HepG2 (cell line): ENCODE results near the gene SHQ1. TPM values are rescaled to one million over a fixed set of nuclear protein-coding genes. Genes with fewer than 3 reads are reported as not detected.
A peak's percentile ranks its signal among the peaks of the same experiment; 100 is the strongest.

Experiments used
- AHR ChIP-seq: IDR thresholded peaks from 2 replicates; pipeline ENCODE4 v1.6.1; 2018; ENCODE audit warnings: missing genetic modification reagents, missing compliant biosample characterization
- ETV6 ChIP-seq: sonication (generic); formaldehyde crosslinking; conservative IDR thresholded peaks from 2 replicates; pipeline ENCODE4 v1.4.0; 2020; ENCODE audit warnings: missing genetic modification reagents
- HDAC2 ChIP-seq: sonication (generic); formaldehyde crosslinking; IDR thresholded peaks from 2 replicates; pipeline ENCODE4 v1.4.0; 2020; ENCODE audit warnings: missing genetic modification reagents
- HNRNPUL1 ChIP-seq: fragments of 200-400 bp; formaldehyde crosslinking; IDR thresholded peaks from 2 replicates; pipeline ENCODE4 v1.6.1; 2017; ENCODE audit warnings: low read depth, mild to moderate bottlenecking, low read length, moderate library complexity
- KDM5B ChIP-seq: sonication (generic); formaldehyde crosslinking; IDR thresholded peaks from 2 replicates; pipeline ENCODE4 v1.4.0; 2020; ENCODE audit warnings: missing genetic modification reagents, mild to moderate bottlenecking, borderline replicate concordance
- MEIS2 ChIP-seq: sonication (generic); formaldehyde crosslinking; IDR thresholded peaks from 2 replicates; pipeline ENCODE4 v1.9.0; 2021; ENCODE audit warnings: mild to moderate bottlenecking, missing genetic modification reagents
- NFIB ChIP-seq: sonication (generic); formaldehyde crosslinking; IDR thresholded peaks from 2 replicates; pipeline ENCODE4 v1.9.0; 2021; ENCODE audit warnings: missing genetic modification reagents, mild to moderate bottlenecking, borderline replicate concordance
- PPARG ChIP-seq: conservative IDR thresholded peaks from 2 replicates; pipeline ENCODE4 v1.6.1; 2016; ENCODE audit warnings: missing biosample characterization, missing genetic modification reagents
- SETDB1 ChIP-seq: sonication (generic); formaldehyde crosslinking; IDR thresholded peaks from 2 replicates; pipeline ENCODE4 v1.5.1; 2020; ENCODE audit warnings: missing genetic modification reagents, mild to moderate bottlenecking, borderline replicate concordance
- SMARCE1 ChIP-seq: fragments of 450-650 bp; IDR thresholded peaks from 2 replicates; pipeline ENCODE4 v1.6.1; 2017; ENCODE audit warnings: borderline replicate concordance
- ZNF142 ChIP-seq: sonication (generic); formaldehyde crosslinking; IDR thresholded peaks from 2 replicates; pipeline ENCODE4 v1.4.0; 2020; ENCODE audit warnings: missing genetic modification reagents
- ZNF337 ChIP-seq: sonication (generic); formaldehyde crosslinking; IDR thresholded peaks from 2 replicates; pipeline ENCODE4 v1.5.1; 2020; ENCODE audit warnings: missing genetic modification reagents, low read depth, mild to moderate bottlenecking, borderline replicate concordance
- ZNF441 ChIP-seq: sonication (generic); formaldehyde crosslinking; IDR thresholded peaks from 2 replicates; pipeline ENCODE4 v1.7.0; 2021; ENCODE audit warnings: missing genetic modification reagents, borderline replicate concordance
- ZNF513 ChIP-seq: sonication (generic); formaldehyde crosslinking; conservative IDR thresholded peaks from 2 replicates; pipeline ENCODE4 v1.5.0; 2020; ENCODE audit warnings: missing genetic modification reagents
- ZNF552 ChIP-seq: sonication (generic); formaldehyde crosslinking; IDR thresholded peaks from 2 replicates; pipeline ENCODE4 v1.9.0; 2022; ENCODE audit warnings: missing genetic modification reagents, mild to moderate bottlenecking, borderline replicate concordance
- ZNF576 ChIP-seq: sonication (generic); formaldehyde crosslinking; IDR thresholded peaks from 2 replicates; pipeline ENCODE4 v1.4.0; 2020; ENCODE audit warnings: mild to moderate bottlenecking, missing genetic modification reagents
- ZNF841 ChIP-seq: sonication (generic); formaldehyde crosslinking; IDR thresholded peaks from 2 replicates; pipeline ENCODE4 v1.8.1; 2023; ENCODE audit warnings: missing genetic modification reagents, borderline replicate concordance
- ZSCAN5A ChIP-seq: sonication (generic); formaldehyde crosslinking; IDR thresholded peaks from 2 replicates; pipeline ENCODE4 v1.8.0; 2022; ENCODE audit warnings: mild to moderate bottlenecking, missing genetic modification reagents, borderline replicate concordance
- polyA plus RNA-seq, 8 experiments: library from polyadenylated mRNA; depleted of rRNA in 3 of 8; stranded (reverse) in 7 of 8; unstranded in 1 of 8; fragments of >200 nt; fragmentation: Illumina TruSeq in 4 of 8; extraction: Trizol in 4 of 8; gene quantifications; 2 replicates each; pipeline versions ENCODE4 v1.2.1 to v1.2.3, GENCODE V29; 2011 to 2016; ENCODE audit warnings: low read depth in 4 of 8, missing spikeins in 1 of 8, mixed read lengths in 1 of 8; ENCODE audit not compliant: insufficient read depth in 1 of 8
- total RNA-seq, 5 experiments: library from RNA; depleted of rRNA; stranded (reverse); fragments of >200 nt; fragmentation: Illumina TruSeq; extraction: Trizol; gene quantifications; 2 replicates each; pipeline ENCODE4 v1.2.3, GENCODE V29; 2016; ENCODE audit warnings: low read depth in 1 of 5
- TF ChIP-seq, protein P1 (sequence below): sonication (generic); formaldehyde crosslinking; IDR thresholded peaks from 2 replicates; pipeline ENCODE4 v1.4.0; 2020; ENCODE audit warnings: mild to moderate bottlenecking, missing genetic modification reagents

The SHQ1 gene
- total and polyA plus RNA-seq, 2 of the 13 experiments (the other 11 are each of a cell fraction or from before 2014, with no cell fraction given), result 5.5 to 20.3 TPM

DNA sequence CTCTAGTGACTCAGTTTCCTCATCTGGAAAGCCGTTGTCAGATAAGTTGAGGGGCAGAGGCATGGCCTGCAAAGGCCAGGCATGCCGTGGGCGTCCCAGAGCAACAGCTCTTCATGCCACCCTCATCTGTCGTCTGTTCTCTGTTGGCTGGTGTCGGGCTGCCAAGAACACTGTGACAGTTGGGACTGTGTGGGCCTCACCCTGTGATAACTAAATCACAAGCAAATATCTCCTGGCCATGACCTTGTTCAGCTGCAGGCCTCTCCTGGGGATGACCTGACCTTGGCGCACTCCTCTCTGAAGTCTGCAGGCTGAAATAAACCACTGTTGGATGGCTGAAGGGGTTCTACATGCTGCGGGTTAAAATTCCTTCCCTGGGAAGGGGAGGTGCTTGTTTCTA, 145.9 kb downstream of the SHQ1 start (continued):
- no peak for TF ChIP-seq SETDB1 (CRISPR knock-in tag)
- no peak for TF ChIP-seq ZNF841 (CRISPR knock-in tag)
- no peak for TF ChIP-seq SMARCE1
- TF ChIP-seq ZNF337 (CRISPR knock-in tag), result no peak
- no peak for TF ChIP-seq ZSCAN5A
- TF ChIP-seq ZNF142 (CRISPR knock-in tag), result no peak
- no peak for TF ChIP-seq ZNF552 (CRISPR knock-in tag)
- TF ChIP-seq ZNF513 (CRISPR knock-in tag), result no peak
- no peak for TF ChIP-seq KDM5B (CRISPR knock-in tag)
- TF ChIP-seq ZNF441 (CRISPR knock-in tag), result no peak
- TF ChIP-seq, protein P1, sequence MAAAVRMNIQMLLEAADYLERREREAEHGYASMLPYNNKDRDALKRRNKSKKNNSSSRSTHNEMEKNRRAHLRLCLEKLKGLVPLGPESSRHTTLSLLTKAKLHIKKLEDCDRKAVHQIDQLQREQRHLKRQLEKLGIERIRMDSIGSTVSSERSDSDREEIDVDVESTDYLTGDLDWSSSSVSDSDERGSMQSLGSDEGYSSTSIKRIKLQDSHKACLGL, result no peak
- no peak for TF ChIP-seq PPARG
- TF ChIP-seq ETV6 (CRISPR knock-in tag), result no peak
- TF ChIP-seq MEIS2, result no peak
- peak; percentile 67 for TF ChIP-seq HDAC2 (CRISPR knock-in tag)
- no peak for TF ChIP-seq HNRNPUL1
- TF ChIP-seq AHR, result no peak
- no peak for TF ChIP-seq ZNF576 (CRISPR knock-in tag)
- TF ChIP-seq NFIB (CRISPR knock-in tag), result no peak
